ENCODE measurements around the gene CANX.

GRCh38 chr5:179749857-179750508 is 51.2 kb downstream of the CANX start:
- TF ChIP-seq CTCF (IDR thresholded peaks at IDR 0.05) (no peak), POLR2A (IDR thresholded peaks at IDR 0.05) (no peak)

Measured in uterus (tissue), 2 donors.